KMS-11 (cell line): ENCODE data around the gene C13orf46.

Experiments used
- H2AFZ ChIP-seq: fragments of 200-600 bp; sonication (generic); 2 replicates; pipeline ENCODE4 v1.6.1; 2016; ENCODE audit warnings: antibody characterized with exemption, mixed run types, low read depth
- H3K27ac ChIP-seq: fragments of 200-600 bp; sonication (generic); 2 replicates; pipeline ENCODE4 v1.6.1; 2016; ENCODE audit warnings: mild to moderate bottlenecking, mixed run types
- H3K27me3 ChIP-seq: fragments of 200-600 bp; sonication (generic); 2 replicates; pipeline ENCODE4 v1.6.1; 2017; ENCODE audit warnings: mild to moderate bottlenecking, low read depth, mixed run types, moderate library complexity; ENCODE audit not compliant: insufficient read depth
- H3K36me3 ChIP-seq: fragments of 200-600 bp; sonication (generic); 2 replicates; pipeline ENCODE4 v1.6.1; 2017; ENCODE audit warnings: mild to moderate bottlenecking, mixed run types; ENCODE audit not compliant: insufficient read depth
- H3K4me1 ChIP-seq: fragments of 200-600 bp; sonication (generic); 2 replicates; pipeline ENCODE4 v1.6.1; 2016; ENCODE audit warnings: mild to moderate bottlenecking, low read depth, mixed run types; ENCODE audit not compliant: poor library complexity, severe bottlenecking
- H3K4me2 ChIP-seq: fragments of 200-600 bp; sonication (generic); 2 replicates; pipeline ENCODE4 v1.7.0; 2016; ENCODE audit warnings: mild to moderate bottlenecking, mixed run types
- H3K4me3 ChIP-seq: fragments of 200-600 bp; sonication (generic); IDR thresholded peaks from 2 replicates; pipeline ENCODE4 v1.6.1; 2017; ENCODE audit warnings: low read depth, low read length, mixed read lengths; ENCODE audit not compliant: insufficient read depth
- H3K79me2 ChIP-seq: fragments of 200-600 bp; sonication (generic); 2 replicates; pipeline ENCODE4 v1.6.1; 2016; ENCODE audit warnings: low read depth, mixed run types; ENCODE audit not compliant: insufficient read depth
- H3K9ac ChIP-seq: fragments of 200-600 bp; sonication (generic); 2 replicates; pipeline ENCODE4 v1.6.1; 2016; ENCODE audit warnings: mild to moderate bottlenecking, mixed run types
- H4K20me1 ChIP-seq: fragments of 200-600 bp; sonication (generic); 2 replicates; pipeline ENCODE4 v1.6.1; 2016; ENCODE audit warnings: mild to moderate bottlenecking, mixed run types; ENCODE audit not compliant: insufficient read depth
- TF ChIP-seq, protein P1 (sequence below): fragments of 200-600 bp; sonication (generic); conservative IDR thresholded peaks from 2 replicates; pipeline ENCODE4 v1.6.1; 2017; ENCODE audit warnings: low read depth, mild to moderate bottlenecking, antibody characterized with exemption, low read length, moderate library complexity, mixed read lengths

C13orf46 gene

DNA sequence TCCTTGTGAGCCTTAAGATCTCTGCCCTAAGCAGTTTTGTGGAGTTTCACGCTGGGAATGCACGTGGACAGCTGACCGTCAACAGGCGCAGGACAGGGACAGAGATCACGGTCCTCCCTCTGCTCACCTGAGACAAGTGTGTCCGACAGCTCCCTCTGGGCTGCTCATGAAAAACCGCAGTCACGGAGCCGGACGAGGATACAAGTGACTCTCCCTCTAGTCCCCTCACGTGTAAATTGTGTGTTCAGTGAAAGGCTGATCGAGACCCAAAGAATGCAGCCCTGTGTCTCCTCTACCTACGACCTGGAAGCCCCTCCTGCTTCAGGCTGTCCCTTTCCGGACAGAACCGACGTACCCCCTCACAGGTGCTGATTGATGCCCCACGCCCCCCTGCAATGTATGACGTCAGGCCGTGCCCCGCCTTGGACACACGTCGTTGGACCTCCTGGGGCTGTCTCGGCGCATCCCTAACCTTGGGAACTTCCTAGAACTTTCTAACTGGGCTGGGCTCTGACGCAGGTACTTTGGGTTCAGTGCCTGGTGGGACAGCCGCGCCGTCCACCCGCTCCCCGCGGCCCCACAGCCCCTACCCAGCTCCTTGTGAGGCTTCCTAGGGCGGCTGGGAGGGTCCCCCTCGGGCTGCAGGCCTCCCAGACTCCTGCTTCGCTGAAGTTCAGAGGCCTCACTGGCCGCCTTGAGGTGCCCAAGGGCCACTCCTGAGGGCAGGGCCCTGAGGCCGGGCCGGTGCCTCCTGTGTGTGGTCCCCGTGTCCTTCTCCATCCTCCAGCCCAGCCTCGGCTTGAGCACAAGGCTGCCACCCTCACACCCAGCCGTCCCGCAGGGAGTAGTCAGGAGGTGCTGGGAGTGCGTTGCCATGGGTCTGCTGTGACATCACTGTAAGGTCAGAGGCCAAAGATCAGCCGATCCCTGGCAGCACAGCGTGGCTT is at the start of gene C13orf46:
TSS of gene C13orf46 (minus strand) at position 859 of the 947 bp plus-strand sequence. CDS start at position 780, 79 bp downstream.
- Histone ChIP-seq H3K4me1 (no peaks in the 10 kb centered on the region), H3K27ac (no peak within 1 kb of the TSS), H3K4me2 (no peak within 1 kb of the TSS), H3K4me3 (no peak within 1 kb of the TSS), H3K9ac (no peak within 1 kb of the TSS), H4K20me1 (no peaks in the 10 kb centered on the region), H2AFZ (no peak within 1 kb of the TSS), H3K79me2 (no peaks in the 10 kb centered on the region), H3K27me3 (no peaks in the 10 kb centered on the region), H3K36me3 (no peaks in the 10 kb centered on the region)
- TF ChIP-seq, protein P1, sequence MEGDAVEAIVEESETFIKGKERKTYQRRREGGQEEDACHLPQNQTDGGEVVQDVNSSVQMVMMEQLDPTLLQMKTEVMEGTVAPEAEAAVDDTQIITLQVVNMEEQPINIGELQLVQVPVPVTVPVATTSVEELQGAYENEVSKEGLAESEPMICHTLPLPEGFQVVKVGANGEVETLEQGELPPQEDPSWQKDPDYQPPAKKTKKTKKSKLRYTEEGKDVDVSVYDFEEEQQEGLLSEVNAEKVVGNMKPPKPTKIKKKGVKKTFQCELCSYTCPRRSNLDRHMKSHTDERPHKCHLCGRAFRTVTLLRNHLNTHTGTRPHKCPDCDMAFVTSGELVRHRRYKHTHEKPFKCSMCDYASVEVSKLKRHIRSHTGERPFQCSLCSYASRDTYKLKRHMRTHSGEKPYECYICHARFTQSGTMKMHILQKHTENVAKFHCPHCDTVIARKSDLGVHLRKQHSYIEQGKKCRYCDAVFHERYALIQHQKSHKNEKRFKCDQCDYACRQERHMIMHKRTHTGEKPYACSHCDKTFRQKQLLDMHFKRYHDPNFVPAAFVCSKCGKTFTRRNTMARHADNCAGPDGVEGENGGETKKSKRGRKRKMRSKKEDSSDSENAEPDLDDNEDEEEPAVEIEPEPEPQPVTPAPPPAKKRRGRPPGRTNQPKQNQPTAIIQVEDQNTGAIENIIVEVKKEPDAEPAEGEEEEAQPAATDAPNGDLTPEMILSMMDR: no peak

DNA sequence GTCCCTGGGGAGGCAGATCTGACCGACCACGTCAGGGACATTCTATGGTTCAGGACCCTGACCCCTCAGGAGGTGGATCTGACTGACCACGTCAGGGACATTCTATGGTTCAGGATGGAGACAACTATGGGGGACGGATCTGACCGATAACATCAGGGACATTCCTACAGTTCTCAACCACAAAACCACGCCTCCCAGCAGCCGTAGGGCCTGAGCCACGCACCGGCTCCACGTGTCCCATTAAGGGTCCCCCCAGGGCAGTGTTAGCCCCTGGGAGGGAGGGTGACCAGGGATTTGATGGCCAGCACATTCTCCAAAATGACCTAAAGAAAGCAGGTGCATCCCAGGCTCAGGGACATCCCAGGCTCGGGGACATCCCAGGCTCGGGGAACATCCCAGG is 49.0 kb upstream of the C13orf46 start:
- Histone ChIP-seq H3K9ac (no peak overlapping the region), H2AFZ (no peak overlapping the region), H3K4me3 (no peak overlapping the region), H3K36me3 (no peaks in the 10 kb centered on the region), H3K27ac (no peak overlapping the region), H3K4me1 (no peaks in the 10 kb centered on the region), H4K20me1 (no peaks in the 10 kb centered on the region), H3K79me2 (no peaks in the 10 kb centered on the region), H3K27me3 (no peaks in the 10 kb centered on the region), H3K4me2 (no peak overlapping the region)
- TF ChIP-seq, protein P1: no peak

DNA sequence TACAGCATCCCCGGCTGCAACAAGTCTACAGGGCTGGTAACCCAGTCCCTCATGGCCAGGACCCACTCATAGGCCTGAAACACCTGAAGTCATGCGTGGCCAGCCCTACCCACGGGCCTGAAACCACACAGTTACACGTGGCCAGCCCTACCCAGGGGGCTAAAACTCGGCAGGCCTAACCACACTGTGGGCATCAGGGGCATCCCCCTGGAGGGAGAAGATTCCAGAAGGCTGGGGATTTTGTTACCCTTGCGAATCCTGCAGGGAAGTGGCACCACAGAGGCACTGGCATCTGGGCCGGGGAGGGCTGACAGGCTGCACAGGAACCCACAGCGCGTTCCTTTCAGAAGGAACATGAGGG is 48.4 kb upstream of the C13orf46 start:
- Histone ChIP-seq H3K4me1 (no peaks in the 10 kb centered on the region), H3K36me3 (no peaks in the 10 kb centered on the region), H3K27me3 (no peaks in the 10 kb centered on the region), H3K27ac (no peak overlapping the region), H3K79me2 (no peaks in the 10 kb centered on the region), H3K4me3 (no peak overlapping the region), H4K20me1 (no peaks in the 10 kb centered on the region), H3K4me2 (no peak overlapping the region), H3K9ac (no peak overlapping the region), H2AFZ (no peak overlapping the region)
- TF ChIP-seq, protein P1: no peak

DNA sequence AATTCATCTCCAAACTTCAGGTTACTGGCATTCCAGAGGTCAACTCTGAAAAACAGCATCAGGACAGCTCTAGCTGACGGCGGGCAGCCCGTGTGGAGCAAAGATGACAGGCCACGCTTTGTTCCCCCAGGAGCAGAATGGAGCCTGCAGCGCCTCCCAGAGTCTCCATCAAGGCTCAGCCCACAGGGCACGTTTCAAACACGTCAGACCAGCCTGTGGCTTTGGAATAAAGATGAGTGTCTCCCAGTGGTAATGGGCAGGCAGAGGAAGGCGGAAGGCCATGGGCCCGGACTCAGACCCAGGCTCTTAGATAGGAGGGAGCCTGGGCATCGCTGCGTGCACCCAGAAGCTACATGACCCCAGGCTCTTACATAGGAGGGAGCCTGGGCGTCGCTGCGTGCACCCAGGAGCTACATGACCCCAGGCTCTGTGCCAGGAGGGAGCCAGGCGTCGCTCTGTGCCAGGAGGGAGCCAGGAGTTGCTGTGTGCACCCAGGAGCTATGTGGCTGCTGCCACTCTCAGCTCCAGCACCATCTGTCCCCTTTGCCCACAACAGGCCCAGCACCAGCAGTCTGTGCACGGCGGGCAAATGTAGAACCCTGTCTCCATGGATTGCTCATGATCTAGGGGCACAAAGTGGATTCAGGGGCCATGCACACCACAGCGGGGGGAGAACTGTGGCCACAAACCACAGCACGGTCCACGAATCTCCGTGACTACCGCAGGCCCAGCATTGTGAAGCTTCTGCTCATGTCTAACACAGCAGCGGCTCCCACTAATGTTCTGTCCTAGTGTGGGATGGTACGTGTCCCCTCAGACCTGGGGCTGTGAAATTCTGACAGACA is 47.8 kb upstream of the C13orf46 start:
- Histone ChIP-seq H3K4me3 (no peak overlapping the region), H3K9ac (no peak overlapping the region), H2AFZ (no peak overlapping the region), H3K79me2 (no peaks in the 10 kb centered on the region), H3K4me2 (no peak overlapping the region), H3K27ac (no peak overlapping the region), H3K36me3 (no peaks in the 10 kb centered on the region), H3K27me3 (no peaks in the 10 kb centered on the region), H3K4me1 (no peaks in the 10 kb centered on the region), H4K20me1 (no peaks in the 10 kb centered on the region)
- TF ChIP-seq, protein P1: no peak
